ENCODE measurements around the gene BRD4.
"Not testable (repeated sequence)": the region's sequence is repeated elsewhere in the genome, so short reads cannot be mapped to it uniquely, and the experiment has no call there.

DNA sequence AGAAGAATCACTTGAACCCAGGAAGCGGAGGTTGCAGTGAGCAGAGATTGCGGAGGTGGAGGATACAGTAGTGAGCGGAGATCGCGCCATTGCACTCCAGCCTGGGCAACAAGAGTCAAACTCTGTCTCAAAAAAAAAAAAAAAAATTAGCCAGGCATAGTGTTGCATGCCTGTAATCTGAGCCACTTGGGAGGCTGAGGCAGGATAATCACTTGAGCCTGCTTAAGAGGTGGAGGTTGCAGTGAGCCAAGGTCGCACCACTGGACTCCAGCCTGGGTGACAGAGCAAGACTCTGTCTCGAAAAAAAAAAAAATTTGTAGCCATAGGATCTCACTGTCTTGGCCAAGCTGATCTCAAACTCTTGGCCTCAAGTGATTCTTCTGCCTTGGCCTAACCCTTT is 3.7 kb upstream of the BRD4 start:
- not testable (repeated sequence) for TF ChIP-seq EZH2 (IDR thresholded peaks at IDR 0.05); POLR2AphosphoS5 (IDR thresholded peaks at IDR 0.05; ENCODE audit: borderline replicate concordance, low read depth, low read length)
